ENCODE data around the gene CNTN1.

CNTN1 gene

GRCh38 chr12:40714636-40715035 lies 22.4 kb downstream of the CNTN1 start:
- Histone ChIP-seq H3K36me3 (ENCODE audit: insufficient read depth, low read length) (no peaks in the 10 kb centered on the region), H3K27ac (no peak overlapping the region), H3K9ac (ENCODE audit: insufficient read length) (no peak overlapping the region), H3K9me3 (ENCODE audit: low read depth, low read length) (no peaks in the 10 kb centered on the region), H3K4me3 (no peak overlapping the region)
- no peak for DNase-seq (ENCODE audit: low read depth, low spot score)
- TF ChIP-seq FOXP2 (optimal IDR thresholded peaks at IDR 0.05; ENCODE audit: control extremely low read depth, extremely low read length, insufficient read depth) = no peak
- no peak for TF ChIP-seq POLR2AphosphoS5 (IDR thresholded peaks at IDR 0.05; ENCODE audit: borderline replicate concordance, low read depth, low read length)
- no peak for TF ChIP-seq EZH2 (IDR thresholded peaks at IDR 0.05)

GRCh38 chr12:40716037-40716436 lies 23.8 kb downstream of the CNTN1 start:
- no peak for DNase-seq (ENCODE audit: low read depth, low spot score)
- H3K9me3 ChIP-seq (ENCODE audit: low read depth, low read length) = no peaks in the 10 kb centered on the region
- H3K4me3 ChIP-seq = no peak overlapping the region
- TF ChIP-seq FOXP2 (optimal IDR thresholded peaks at IDR 0.05; ENCODE audit: control extremely low read depth, extremely low read length, insufficient read depth) (no peak), EZH2 (IDR thresholded peaks at IDR 0.05) (no peak), POLR2AphosphoS5 (IDR thresholded peaks at IDR 0.05; ENCODE audit: borderline replicate concordance, low read depth, low read length) (no peak)
- H3K9ac ChIP-seq (ENCODE audit: insufficient read length) = no peak overlapping the region
- H3K27ac ChIP-seq = no peak overlapping the region
- H3K36me3 ChIP-seq (ENCODE audit: insufficient read depth, low read length) = no peaks in the 10 kb centered on the region

- H3K27ac ChIP-seq = no peak overlapping the region
- H3K9ac ChIP-seq (ENCODE audit: insufficient read length) = no peak overlapping the region
- H3K4me3 ChIP-seq = no peak overlapping the region
- no peaks in the 10 kb centered on the region for H3K9me3 ChIP-seq (ENCODE audit: low read depth, low read length)
- DNase-seq (ENCODE audit: low read depth, low spot score) = no peak
- no peak for TF ChIP-seq POLR2AphosphoS5 (IDR thresholded peaks at IDR 0.05; ENCODE audit: borderline replicate concordance, low read depth, low read length)
- no peak for TF ChIP-seq EZH2 (IDR thresholded peaks at IDR 0.05)
- TF ChIP-seq FOXP2 (optimal IDR thresholded peaks at IDR 0.05; ENCODE audit: control extremely low read depth, extremely low read length, insufficient read depth) = no peak
- no peaks in the 10 kb centered on the region for H3K36me3 ChIP-seq (ENCODE audit: insufficient read depth, low read length)
Measured at GRCh38 chr12:40717576-40717975, 25.3 kb downstream of the CNTN1 start.

GRCh38 chr12:40718878-40719372 lies 26.7 kb downstream of the CNTN1 start:
- DNase-seq (ENCODE audit: low read depth, low spot score) = no peak
- TF ChIP-seq EZH2 (IDR thresholded peaks at IDR 0.05) (no peak), FOXP2 (optimal IDR thresholded peaks at IDR 0.05; ENCODE audit: control extremely low read depth, extremely low read length, insufficient read depth) (no peak), POLR2AphosphoS5 (IDR thresholded peaks at IDR 0.05; ENCODE audit: borderline replicate concordance, low read depth, low read length) (no peak)
- H3K36me3 ChIP-seq (ENCODE audit: insufficient read depth, low read length) = no peaks in the 10 kb centered on the region
- H3K4me3 ChIP-seq = no peak overlapping the region
- H3K27ac ChIP-seq = no peak overlapping the region
- H3K9ac ChIP-seq (ENCODE audit: insufficient read length) = no peak overlapping the region
- no peaks in the 10 kb centered on the region for H3K9me3 ChIP-seq (ENCODE audit: low read depth, low read length)

GRCh38 chr12:40723001-40723400 lies 30.8 kb downstream of the CNTN1 start:
- TF ChIP-seq FOXP2 (optimal IDR thresholded peaks at IDR 0.05; ENCODE audit: control extremely low read depth, extremely low read length, insufficient read depth) (no peak), POLR2AphosphoS5 (IDR thresholded peaks at IDR 0.05; ENCODE audit: borderline replicate concordance, low read depth, low read length) (no peak), EZH2 (IDR thresholded peaks at IDR 0.05) (no peak)
- H3K9ac ChIP-seq (ENCODE audit: insufficient read length) = no peak overlapping the region

GRCh38 chr12:40726366-40726765 lies 34.1 kb downstream of the CNTN1 start:
- Histone ChIP-seq H3K27ac (no peak overlapping the region), H3K9ac (ENCODE audit: insufficient read length) (no peak overlapping the region), H3K4me3 (no peak overlapping the region), H3K36me3 (ENCODE audit: insufficient read depth, low read length) (no peaks in the 10 kb centered on the region), H3K9me3 (ENCODE audit: low read depth, low read length) (no peaks in the 10 kb centered on the region)
- no peak for DNase-seq (ENCODE audit: low read depth, low spot score)
- no peak for TF ChIP-seq FOXP2 (optimal IDR thresholded peaks at IDR 0.05; ENCODE audit: control extremely low read depth, extremely low read length, insufficient read depth)
- no peak for TF ChIP-seq POLR2AphosphoS5 (IDR thresholded peaks at IDR 0.05; ENCODE audit: borderline replicate concordance, low read depth, low read length)
- no peak for TF ChIP-seq EZH2 (IDR thresholded peaks at IDR 0.05)

More at GRCh38 chr12:40723001-40723400, 30.8 kb downstream of the CNTN1 start:
- Histone ChIP-seq H3K9me3 (ENCODE audit: low read depth, low read length) (no peaks in the 10 kb centered on the region), H3K4me3 (no peak overlapping the region), H3K27ac (no peak overlapping the region), H3K36me3 (ENCODE audit: insufficient read depth, low read length) (no peaks in the 10 kb centered on the region)
- DNase-seq (ENCODE audit: low read depth, low spot score) = no peak

- Histone ChIP-seq H3K27ac (no peak overlapping the region), H3K9me3 (ENCODE audit: low read depth, low read length) (no peaks in the 10 kb centered on the region), H3K9ac (ENCODE audit: insufficient read length) (no peak overlapping the region), H3K4me3 (no peak overlapping the region), H3K36me3 (ENCODE audit: insufficient read depth, low read length) (no peaks in the 10 kb centered on the region)
- TF ChIP-seq EZH2 (IDR thresholded peaks at IDR 0.05) (no peak), POLR2AphosphoS5 (IDR thresholded peaks at IDR 0.05; ENCODE audit: borderline replicate concordance, low read depth, low read length) (no peak), FOXP2 (optimal IDR thresholded peaks at IDR 0.05; ENCODE audit: control extremely low read depth, extremely low read length, insufficient read depth) (no peak)
- DNase-seq (ENCODE audit: low read depth, low spot score) = no peak
Measured at GRCh38 chr12:40727774-40728483, 35.7 kb downstream of the CNTN1 start.

GRCh38 chr12:40730281-40730680 lies 38.0 kb downstream of the CNTN1 start:
- Histone ChIP-seq H3K9me3 (ENCODE audit: low read depth, low read length) (no peaks in the 10 kb centered on the region), H3K27ac (no peak overlapping the region), H3K4me3 (no peak overlapping the region), H3K9ac (ENCODE audit: insufficient read length) (no peak overlapping the region), H3K36me3 (ENCODE audit: insufficient read depth, low read length) (no peaks in the 10 kb centered on the region)
- TF ChIP-seq EZH2 (IDR thresholded peaks at IDR 0.05) = no peak
- TF ChIP-seq POLR2AphosphoS5 (IDR thresholded peaks at IDR 0.05; ENCODE audit: borderline replicate concordance, low read depth, low read length) = no peak
- TF ChIP-seq FOXP2 (optimal IDR thresholded peaks at IDR 0.05; ENCODE audit: control extremely low read depth, extremely low read length, insufficient read depth) = no peak
- no peak for DNase-seq (ENCODE audit: low read depth, low spot score)

Measured in SK-N-MC (cell line).